ENCODE measurements around the gene METTL25.

METTL25 gene

DNA sequence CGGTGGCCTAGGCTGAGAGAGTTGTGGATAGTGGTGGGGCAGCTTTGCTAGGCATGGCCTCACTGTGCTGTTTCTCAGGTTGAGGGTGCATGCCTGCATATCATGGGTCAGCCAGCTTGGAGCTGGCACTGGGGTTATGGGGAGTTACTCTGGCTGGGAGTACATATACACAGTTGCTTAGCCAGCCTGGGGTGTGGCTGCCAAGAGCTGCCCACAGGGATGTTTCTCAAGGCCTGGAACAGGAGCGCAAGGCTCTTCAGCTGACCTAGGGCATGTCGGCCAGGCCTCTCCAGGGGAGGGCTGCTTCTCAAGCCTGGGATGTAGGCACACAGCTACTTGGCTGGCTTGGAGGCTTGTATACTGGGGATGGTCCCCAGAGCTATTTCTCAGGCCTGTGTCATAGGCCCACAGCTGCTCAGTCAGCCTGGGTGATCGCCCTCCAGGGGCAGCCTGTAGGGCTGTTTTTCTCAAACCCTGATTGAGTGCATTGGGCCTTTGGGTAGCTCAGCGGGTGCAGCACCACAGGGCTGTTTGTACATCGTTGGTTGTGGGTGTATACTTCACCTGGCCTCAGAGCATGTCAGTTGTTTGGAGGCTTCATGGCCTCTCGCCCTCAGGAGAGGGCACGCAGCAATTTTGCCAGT is 114.9 kb downstream of the METTL25 start:
- DNase-seq (ENCODE audit: low spot score): no peak

DNA sequence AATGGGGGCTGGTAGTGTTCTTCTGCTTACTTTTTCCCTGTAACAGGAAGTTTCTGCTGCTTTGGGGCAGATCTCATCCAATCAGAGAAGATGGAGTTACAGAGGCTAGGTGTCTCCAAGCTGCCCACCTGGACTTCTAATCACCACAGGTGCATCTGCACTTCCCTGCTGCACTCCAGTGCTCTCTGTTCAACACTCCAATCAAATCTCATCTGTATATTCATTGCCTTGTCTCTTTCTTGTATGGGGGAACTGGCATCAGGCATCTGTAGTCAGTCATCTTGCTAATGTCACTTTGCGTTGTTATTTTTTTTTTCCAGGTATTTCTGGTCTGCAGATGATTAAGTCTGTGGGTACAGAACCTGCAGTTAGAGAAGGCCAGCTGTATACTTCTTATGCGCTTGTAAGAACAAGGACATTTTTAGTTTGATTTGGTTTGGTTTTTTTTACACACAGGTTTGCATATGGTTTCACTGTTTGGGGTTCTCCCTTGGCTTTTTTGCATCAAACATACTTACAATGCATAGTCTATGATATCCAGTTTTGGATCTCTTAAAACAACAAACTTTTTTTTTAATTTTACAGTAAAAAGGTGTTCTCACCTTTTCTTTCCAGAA is 116.0 kb downstream of the METTL25 start:
- no peak for DNase-seq (ENCODE audit: low spot score)

DNA sequence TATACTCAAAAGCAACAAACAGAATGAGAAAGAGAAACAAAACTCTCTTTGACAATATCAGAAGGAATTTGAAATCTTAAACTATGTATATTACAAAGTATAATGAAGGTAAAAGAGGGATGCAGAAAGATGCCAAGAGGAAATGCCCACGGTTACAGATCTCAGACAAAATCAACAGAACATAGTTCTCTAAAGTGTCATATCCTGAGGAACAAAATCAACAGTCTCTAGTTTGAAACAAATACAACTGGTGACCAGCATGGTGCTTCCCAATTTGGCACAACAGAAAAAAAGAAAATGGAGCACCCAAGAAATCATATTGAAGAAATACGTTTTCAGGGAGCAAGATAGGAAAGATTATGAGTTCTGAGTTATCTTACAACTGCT is 116.5 kb downstream of the METTL25 start:
- no peak for DNase-seq (ENCODE audit: low spot score)

DNA sequence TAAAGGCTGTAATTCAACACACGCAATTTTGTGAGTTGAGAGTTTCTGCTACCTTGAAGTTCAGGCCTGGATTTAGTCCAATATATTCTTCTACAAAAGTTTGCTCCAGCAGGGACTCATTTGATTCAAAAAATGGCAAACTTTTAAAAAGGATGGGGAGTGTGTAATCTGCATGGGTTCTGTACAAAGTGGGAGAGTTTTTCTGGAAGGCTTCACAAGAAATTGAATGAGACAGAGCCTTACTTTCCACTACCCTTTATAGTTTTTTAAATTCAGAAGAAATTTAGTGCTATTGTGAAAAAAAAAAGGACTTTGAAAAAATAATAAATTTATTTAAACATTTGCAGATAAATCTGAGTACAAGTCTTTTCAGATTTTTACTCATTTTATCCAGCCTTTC is 116.9 kb downstream of the METTL25 start:
- no peak for DNase-seq (ENCODE audit: low spot score)

DNA sequence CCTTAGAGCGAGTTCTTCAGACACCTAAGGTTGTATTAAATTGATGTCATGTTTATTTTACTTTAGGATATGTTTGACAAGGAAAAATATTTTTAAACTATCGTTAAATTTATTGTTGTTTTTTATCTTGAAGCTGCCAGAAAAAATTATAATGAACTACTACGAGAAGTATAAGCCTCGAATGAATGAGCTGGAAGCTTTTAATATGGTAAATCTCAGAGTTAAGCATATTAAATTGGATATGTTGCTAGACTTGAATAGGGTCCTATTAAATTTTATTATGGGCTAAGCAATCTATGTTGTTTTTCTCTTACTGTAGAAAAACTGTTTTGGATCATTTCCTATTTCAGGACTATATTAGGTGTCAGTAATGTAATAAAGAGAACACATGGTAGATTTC is 118.2 kb downstream of the METTL25 start:
- no peak for DNase-seq (ENCODE audit: low spot score)

DNA sequence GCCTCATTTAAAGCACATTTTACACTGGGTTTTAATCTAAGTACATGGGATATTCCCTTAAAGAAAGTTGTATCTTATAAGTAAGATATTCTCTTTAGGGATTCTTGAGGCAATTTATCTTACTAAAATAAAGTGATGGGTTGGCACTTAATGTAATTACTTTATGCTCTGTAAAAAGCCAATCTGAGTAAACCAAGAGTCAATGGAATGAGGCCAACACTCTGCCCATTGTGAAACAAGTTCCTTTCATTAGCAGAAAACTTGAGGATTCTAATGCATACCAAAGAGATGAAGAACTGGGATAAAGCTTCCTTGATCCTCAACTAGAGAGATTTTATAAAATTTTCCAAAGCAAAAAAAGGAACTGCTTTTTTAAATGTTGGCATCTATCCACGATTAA is 121.2 kb downstream of the METTL25 start:
- DNase-seq (ENCODE audit: low spot score): no peak

DNA sequence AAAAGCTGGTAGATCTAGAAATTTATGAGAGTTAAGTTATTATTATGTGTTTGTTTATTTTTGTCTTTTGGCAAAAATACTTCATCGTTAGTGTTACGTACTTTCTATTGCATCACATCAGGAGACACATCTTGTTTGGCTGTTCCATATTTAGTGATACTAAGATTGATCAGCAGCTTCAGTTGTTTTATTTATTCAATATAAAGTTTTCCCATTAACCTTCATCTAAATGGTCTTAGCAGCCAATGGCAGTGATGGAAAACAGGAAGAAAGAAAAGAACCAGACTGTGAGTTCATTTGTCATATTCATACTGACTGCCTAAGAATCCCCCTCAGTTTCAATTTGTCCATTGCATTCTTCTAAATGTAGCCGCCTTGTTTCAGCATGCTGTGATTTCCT is 122.3 kb downstream of the METTL25 start:
- DNase-seq (ENCODE audit: low spot score): no peak

DNA sequence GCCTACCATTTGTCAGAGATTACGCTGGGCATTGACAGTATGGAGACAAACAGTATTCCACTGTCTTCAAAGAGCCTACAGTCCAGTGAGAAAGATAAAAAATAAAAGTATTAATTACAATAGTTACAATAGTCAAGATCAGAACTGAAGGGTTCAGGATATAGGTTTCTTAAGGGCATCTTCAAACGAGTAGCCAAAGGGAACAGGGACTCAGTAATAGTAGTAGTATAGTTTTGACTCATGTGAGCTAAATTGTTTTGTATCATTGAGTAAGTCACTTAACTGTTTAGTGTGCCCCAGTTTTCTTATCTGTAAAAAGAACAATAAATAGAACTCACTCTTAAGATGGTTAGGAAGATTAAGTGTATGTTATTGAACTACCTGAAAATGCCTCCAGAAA is 123.6 kb downstream of the METTL25 start:
- no peak for DNase-seq (ENCODE audit: low spot score)

DNA sequence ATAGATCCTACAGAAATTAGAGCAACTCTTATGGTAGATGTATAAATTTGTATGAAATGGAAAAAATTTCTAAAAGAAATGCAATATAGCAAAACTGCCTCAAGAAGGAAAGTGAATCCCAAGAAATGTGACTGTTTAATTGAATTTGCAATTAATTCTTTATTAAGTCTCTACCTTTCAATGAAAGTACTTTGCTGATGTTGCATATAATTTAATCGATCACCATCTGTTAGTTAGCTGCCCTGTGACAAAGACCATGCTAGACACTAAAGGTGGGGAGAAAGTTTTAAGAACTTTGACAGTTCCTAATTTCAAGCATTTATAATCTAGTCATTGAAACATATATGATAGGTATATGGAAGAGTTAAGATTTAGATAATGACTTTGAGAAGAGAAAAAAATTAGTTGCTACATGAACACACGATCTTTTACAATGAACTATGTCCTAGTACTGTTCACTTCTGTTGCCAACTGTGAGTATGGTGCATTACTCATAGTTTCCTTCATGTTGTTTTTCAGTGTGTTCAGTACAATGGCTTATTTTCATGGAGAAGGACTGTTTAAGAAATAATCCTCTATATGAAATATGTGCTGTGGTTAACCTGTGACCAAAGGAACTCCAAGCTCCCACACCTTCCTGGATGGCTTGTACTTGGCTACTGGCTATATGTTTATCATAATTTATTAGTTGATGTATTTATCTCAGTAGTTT is 128.4 kb downstream of the METTL25 start:
- no peak for DNase-seq (ENCODE audit: low spot score)

DNA sequence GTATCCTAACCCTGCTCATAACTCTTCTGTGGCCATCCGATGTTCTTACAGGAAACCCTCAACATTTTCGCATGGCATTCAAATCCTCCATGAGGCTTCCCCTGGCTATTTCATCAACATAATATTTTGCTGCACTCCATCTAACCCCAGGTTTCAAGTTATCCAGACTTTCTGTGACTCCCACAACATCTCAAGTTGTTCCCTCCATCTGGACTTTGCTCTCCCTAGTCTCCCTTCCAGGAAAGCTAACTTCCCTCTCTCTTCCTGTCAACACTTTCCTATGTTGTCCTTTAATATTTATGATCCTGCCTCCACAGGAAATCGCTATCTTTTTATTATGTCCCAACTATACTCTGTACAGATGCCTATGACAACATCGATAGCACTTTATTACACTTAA is 146.1 kb downstream of the METTL25 start:
- DNase-seq (ENCODE audit: low spot score): no peak

DNA sequence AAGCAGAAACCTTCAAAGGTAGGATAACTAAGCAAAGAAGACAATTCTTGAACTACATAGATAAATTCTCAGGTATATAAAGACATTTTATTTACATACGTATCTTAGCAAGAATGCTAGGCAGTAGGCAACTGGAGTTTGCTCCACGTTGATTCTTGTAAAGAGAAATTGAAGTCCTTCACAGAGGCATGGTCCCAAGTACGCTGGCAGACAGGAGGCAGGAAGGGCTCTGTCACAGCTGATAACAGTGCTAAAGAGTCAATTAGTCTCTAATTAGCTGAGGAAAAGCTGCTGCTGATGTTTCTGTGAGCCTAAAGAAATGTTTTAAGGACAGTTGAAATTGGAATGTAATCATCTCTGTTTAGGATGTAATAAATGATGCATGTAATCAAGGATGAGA is 146.8 kb downstream of the METTL25 start:
- DNase-seq (ENCODE audit: low spot score): no peak

DNA sequence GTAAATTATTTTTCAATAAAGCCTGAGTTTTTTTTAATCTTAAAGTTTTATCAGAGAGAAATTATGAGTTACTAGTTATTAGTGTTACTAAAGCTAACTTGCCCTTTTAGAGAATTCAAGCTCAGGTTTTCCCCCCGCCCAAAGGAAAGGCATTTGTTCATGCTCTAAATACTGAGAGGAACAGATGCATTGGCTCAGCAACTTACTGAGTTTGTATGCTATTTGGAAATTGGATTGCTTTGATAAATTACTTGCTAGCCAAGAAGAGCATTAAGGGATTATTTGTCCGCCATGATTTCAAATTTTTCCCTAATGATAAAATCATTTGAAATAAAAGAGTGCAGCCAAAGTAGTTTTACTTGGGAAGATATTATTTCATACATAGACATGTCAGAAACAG is 149.4 kb downstream of the METTL25 start:
- DNase-seq (ENCODE audit: low spot score): peak; percentile 47

DNA sequence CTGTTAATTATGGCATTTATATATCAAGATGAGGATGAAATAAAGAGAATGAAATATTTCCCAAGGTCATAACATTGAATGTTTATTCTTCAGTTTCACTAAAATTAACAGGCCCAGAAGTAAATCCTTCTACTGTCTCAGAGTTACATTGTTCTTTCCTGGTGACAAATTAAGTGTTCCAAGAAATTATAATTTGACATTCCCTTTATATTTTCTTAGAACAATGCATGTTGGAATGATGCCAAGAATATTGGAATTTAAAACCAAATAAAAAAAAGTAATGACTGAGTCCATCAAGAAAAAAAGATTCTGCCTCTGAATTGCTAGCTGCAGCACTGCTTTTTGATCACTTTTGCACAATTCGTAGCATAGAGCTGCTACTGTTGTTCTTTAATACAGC is 152.1 kb downstream of the METTL25 start:
- no peak for DNase-seq (ENCODE audit: low spot score)

DNA sequence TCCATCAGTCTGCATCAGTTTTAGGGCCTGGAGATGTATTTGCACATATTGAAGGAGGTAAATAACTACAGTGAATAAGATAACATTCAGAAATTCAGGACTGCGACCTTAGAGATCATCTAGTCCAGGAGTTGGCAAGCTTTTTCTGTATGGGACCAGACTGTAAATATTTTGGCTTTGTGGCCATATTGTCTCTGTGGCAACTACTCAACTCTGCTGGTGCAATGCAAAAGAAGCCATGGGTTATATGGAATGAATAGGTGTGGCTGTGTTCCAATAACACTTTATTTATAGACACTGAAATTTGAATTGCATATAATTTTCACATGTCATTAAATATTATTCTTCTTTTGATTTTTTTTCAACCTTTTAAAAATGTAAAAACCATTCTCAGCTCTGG is 156.6 kb downstream of the METTL25 start:
- DNase-seq (ENCODE audit: low spot score): no peak

DNA sequence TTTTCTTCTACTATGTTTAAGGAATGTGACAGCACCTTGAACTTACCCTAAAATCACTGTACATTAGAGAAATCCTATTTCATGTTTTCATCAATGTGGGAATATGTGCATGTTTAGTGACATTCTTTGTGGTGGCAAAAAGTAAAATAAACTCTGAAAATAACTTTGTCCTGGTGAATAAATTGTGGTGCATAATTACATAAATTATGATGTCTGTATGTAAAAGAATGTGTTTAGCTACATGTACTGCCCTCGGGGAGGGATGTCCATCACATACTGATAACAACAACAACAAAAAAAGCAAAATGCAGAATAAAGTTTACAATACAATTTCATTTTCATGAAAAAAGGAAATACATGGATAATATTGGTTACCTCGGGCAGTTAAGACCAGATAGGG is 157.3 kb downstream of the METTL25 start:
- no peak for DNase-seq (ENCODE audit: low spot score)

DNA sequence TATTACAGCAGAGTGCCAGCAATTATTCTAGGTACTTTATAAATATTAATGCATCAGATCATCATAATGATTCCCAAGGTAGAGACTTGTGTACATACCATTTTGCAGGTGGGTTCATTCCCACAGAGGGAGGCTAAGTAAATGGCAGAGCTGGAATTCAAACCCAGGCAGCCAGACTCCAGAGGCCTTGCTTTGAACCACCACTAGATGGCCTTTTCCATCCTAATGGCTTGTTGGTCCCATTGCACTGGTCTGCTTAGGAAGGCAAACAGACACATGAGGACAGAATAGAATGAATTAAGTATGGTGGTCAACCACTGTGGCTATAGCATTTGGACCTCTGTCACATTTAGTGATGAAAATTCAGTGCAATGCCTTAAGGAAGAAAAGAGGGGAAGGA is 158.7 kb downstream of the METTL25 start:
- peak; percentile 36 for DNase-seq (ENCODE audit: low spot score)

DNA sequence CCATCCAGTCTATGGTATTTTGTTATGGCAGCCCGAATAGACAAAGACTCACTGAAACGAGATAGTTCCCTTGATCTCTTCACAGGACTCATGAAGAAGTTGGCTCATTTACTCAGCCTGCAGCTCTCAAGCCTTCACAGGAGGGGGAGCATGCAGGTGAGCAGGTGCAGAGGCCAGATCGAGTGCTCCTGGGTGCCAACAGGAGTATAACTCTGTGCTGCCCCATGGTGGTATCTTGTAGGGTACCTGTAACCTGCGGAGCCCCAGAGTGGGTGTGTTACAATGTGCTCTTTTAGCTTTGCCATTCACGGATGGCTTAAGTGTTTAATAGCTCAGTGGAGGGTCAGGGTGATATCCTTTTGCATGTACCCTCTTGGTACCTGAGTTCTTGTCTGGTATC is 159.5 kb downstream of the METTL25 start:
- DNase-seq (ENCODE audit: low spot score): no peak

DNA sequence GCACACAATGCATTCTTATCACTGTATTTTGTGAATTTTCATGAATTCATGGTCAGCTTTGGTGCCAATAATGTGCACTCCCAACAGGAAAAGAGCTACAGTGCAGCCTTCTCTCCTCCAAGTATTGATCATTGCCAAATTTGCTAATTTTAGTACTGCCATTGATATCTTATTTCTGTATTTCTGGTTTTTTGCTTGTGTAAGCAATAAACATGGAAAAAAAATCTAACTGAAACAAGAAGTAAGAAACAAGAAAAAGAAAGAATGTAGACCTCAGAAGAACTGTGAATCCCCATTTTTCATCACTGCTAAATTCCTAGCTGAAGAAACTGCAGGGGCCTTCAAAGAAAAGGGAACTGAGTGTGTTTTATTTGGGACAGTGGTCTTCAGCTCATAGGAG is 161.2 kb downstream of the METTL25 start:
- no peak for DNase-seq (ENCODE audit: low spot score)

DNA sequence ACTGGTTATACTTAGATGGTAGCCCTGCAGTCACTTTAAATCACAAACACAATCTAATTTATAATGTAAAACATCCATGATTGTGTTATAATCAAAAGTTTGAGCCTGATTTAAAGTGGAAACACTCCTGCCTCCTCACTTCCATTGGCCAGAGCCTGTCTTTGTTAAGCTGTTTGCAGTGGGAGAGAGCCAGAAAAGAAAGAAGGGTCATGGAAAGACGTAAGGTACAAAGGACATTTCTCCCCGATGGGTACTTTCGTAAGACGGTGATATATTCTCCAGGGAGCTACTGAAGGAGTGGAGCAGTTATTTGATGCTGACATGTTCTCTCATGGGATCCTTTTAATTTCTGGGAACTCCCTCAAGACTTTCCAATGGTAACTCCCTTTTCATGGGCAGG is 164.0 kb downstream of the METTL25 start:
- no peak for DNase-seq (ENCODE audit: low spot score)

DNA sequence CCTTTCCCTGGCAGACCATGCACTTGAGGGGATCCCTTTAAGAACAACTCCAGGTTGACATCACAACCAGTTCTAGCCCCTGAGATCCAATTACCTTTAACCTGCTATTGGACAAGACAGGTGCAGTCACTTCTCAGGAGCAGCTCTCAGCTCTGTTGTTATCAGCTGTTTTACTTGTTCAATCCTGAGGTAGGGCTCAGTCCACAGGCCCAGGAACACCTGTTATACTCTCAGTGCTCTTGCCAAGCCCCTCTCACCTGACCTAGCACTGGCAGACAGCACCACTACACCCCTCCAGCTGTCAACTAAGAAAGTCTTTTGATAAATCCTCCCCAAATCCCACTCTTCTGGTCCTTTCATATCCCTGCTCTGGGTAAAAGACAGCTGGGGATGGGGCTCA is 164.4 kb downstream of the METTL25 start:
- no peak for DNase-seq (ENCODE audit: low spot score)

DNA sequence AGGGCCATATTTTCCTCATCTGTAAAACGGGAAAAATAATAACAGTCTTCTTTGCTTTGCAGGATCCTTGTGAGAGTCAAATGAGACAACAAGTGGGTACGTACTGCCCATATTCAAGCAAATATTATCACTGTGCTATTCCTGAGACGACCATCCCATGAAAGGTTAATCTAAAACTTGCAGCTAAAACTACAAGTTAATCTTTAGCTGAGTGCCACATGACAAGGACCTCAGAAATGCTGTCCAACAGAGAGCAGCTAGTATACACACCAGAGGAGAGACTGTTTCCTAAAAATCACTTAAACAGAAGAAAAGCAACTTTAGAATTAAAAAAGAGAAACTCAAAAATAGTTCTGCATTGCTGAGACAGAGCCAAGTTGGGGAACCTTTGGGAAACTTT is 165.7 kb downstream of the METTL25 start:
- no peak for DNase-seq (ENCODE audit: low spot score)

DNA sequence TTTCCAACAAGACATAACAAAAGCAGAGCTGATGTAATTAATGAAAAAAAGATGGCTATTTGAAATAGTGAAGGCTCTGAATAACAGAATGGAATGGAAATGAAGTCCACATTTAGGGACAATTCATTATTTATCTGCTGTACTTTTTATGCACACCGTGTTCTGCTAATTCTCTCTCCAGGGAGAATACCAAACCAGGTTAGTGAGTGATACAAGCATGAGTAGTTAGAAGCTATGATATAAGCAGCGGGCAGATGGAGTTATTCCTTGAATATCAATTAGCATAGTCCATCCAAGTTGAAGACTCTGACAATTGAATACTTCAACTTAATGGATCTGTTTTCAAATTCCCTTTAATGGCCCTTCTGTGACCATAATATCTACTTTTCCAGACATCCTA is 166.3 kb downstream of the METTL25 start:
- DNase-seq (ENCODE audit: low spot score): no peak

DNA sequence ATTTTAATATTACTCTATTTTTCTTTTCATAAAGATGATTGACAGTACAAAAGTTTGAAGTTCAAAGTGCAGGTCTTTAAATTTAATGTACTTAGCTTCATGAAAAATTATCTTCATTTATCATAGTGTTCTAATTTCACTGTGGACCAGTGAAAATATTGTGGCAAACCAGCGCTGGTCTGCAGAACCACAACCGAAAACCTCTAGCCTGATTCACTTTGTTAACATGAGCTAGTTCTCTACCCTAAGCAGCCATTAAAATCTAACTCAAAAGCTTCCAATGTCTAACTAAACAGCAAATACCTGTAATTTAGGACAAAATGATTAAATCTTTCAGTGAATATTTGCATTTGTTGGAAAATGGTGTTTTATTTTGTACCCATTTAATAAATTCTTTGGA is 167.3 kb downstream of the METTL25 start:
- DNase-seq (ENCODE audit: low spot score): no peak
